ENCODE measurements around the gene SCLT1.

- TF ChIP-seq CTCF (IDR thresholded peaks at IDR 0.05) (no peak), POLR2A (IDR thresholded peaks at IDR 0.05) (no peak)
These were observed 106.4 kb downstream of the SCLT1 start for GRCh38 chr4:128986908-128987307.
